HepG2 (cell line): ENCODE results near the gene SYS1. TPM values are rescaled to one million over a fixed set of nuclear protein-coding genes. Genes with fewer than 3 reads are reported as not detected.
A peak's percentile ranks its signal among the peaks of the same experiment; 100 is the strongest.

Experiments
- CREB3 ChIP-seq: sonication (generic); formaldehyde crosslinking; IDR thresholded peaks from 2 replicates; pipeline ENCODE4 v1.5.0; 2020; ENCODE audit warnings: missing genetic modification reagents
- HMGXB4 ChIP-seq, 2 experiments: sonication (generic) in 1 of 2; formaldehyde crosslinking in 1 of 2; IDR thresholded peaks; 2 replicates each; pipeline versions ENCODE4 v1.4.0 to v1.6.1; 2018 to 2020; ENCODE audit warnings: missing genetic modification reagents in 2 of 2, borderline replicate concordance in 1 of 2, low read depth in 1 of 2, mild to moderate bottlenecking in 1 of 2, missing biosample characterization in 1 of 2
- HNRNPL ChIP-seq: fragments of 200-400 bp; formaldehyde crosslinking; IDR thresholded peaks from 2 replicates; pipeline ENCODE4 v1.6.1; 2017; ENCODE audit warnings: mild to moderate bottlenecking, low read depth, low read length
- KDM6A ChIP-seq: IDR thresholded peaks from 2 replicates; pipeline ENCODE4 v1.6.1; 2016; ENCODE audit warnings: low read depth
- MAFG ChIP-seq: sonication (generic); formaldehyde crosslinking; IDR thresholded peaks from 2 replicates; pipeline ENCODE4 v1.5.1; 2020; ENCODE audit warnings: mild to moderate bottlenecking, missing genetic modification reagents
- MAFK ChIP-seq, 2 experiments: IDR thresholded peaks in 1 of 2; conservative IDR thresholded peaks in 1 of 2; 2 replicates each; pipeline ENCODE4 v1.6.1; 2011; ENCODE audit warnings: improper control_type of control experiment in 2 of 2, low read length in 2 of 2
- RBAK ChIP-seq: sonication (generic); formaldehyde crosslinking; IDR thresholded peaks from 2 replicates; pipeline ENCODE4 v1.5.1; 2020; ENCODE audit warnings: mild to moderate bottlenecking, missing genetic modification reagents
- RORA ChIP-seq: sonication (generic); formaldehyde crosslinking; IDR thresholded peaks from 2 replicates; pipeline ENCODE4 v1.5.0; 2020; ENCODE audit warnings: mild to moderate bottlenecking, missing genetic modification reagents, moderate library complexity
- SRY ChIP-seq: sonication (generic); formaldehyde crosslinking; IDR thresholded peaks from 2 replicates; pipeline ENCODE4 v1.8.0; 2022; ENCODE audit warnings: mild to moderate bottlenecking, missing genetic modification reagents
- ZNF235 ChIP-seq: sonication (generic); formaldehyde crosslinking; IDR thresholded peaks from 2 replicates; pipeline ENCODE4 v1.8.1; 2023; ENCODE audit warnings: mild to moderate bottlenecking, missing genetic modification reagents, borderline replicate concordance
- ZNF326 ChIP-seq: sonication (generic); formaldehyde crosslinking; IDR thresholded peaks from 2 replicates; pipeline ENCODE4 v1.4.0; 2020; ENCODE audit warnings: missing genetic modification reagents, borderline replicate concordance
- ZNF496 ChIP-seq: sonication (generic); formaldehyde crosslinking; IDR thresholded peaks from 2 replicates; pipeline ENCODE4 v1.8.1; 2023; ENCODE audit warnings: mild to moderate bottlenecking, moderate library complexity, missing genetic modification reagents; ENCODE audit not compliant: insufficient replicate concordance
- ZNF549 ChIP-seq: sonication (generic); formaldehyde crosslinking; IDR thresholded peaks from 2 replicates; pipeline ENCODE4 v1.5.0; 2020; ENCODE audit warnings: missing genetic modification reagents
- ZNF609 ChIP-seq: sonication (generic); formaldehyde crosslinking; IDR thresholded peaks from 2 replicates; pipeline ENCODE4 v1.4.0; 2020; ENCODE audit warnings: mild to moderate bottlenecking, missing genetic modification reagents, borderline replicate concordance
- ZNF790 ChIP-seq: sonication (generic); formaldehyde crosslinking; IDR thresholded peaks from 2 replicates; pipeline ENCODE4 v1.8.0; 2022; ENCODE audit warnings: missing genetic modification reagents, mild to moderate bottlenecking, borderline replicate concordance
- ZSCAN30 ChIP-seq: sonication (generic); formaldehyde crosslinking; IDR thresholded peaks from 2 replicates; pipeline ENCODE4 v1.5.0; 2020; ENCODE audit warnings: mild to moderate bottlenecking, missing genetic modification reagents
- polyA plus RNA-seq, 8 experiments: library from polyadenylated mRNA; depleted of rRNA in 3 of 8; stranded (reverse) in 7 of 8; unstranded in 1 of 8; fragments of >200 nt; fragmentation: Illumina TruSeq in 4 of 8; extraction: Trizol in 4 of 8; gene quantifications; 2 replicates each; pipeline versions ENCODE4 v1.2.1 to v1.2.3, GENCODE V29; 2011 to 2016; ENCODE audit warnings: low read depth in 4 of 8, missing spikeins in 1 of 8, mixed read lengths in 1 of 8; ENCODE audit not compliant: insufficient read depth in 1 of 8
- total RNA-seq, 5 experiments: library from RNA; depleted of rRNA; stranded (reverse); fragments of >200 nt; fragmentation: Illumina TruSeq; extraction: Trizol; gene quantifications; 2 replicates each; pipeline ENCODE4 v1.2.3, GENCODE V29; 2016; ENCODE audit warnings: low read depth in 1 of 5
- TF ChIP-seq, protein P1 (sequence below): sonication (generic); formaldehyde crosslinking; IDR thresholded peaks from 2 replicates; pipeline ENCODE4 v1.5.1; 2020; ENCODE audit warnings: mild to moderate bottlenecking, moderate library complexity, missing genetic modification reagents
- TF ChIP-seq, protein P2 (sequence below): sonication (generic); formaldehyde crosslinking; IDR thresholded peaks from 2 replicates; pipeline ENCODE4 v1.4.0; 2020; ENCODE audit warnings: mild to moderate bottlenecking, missing genetic modification reagents

SYS1 gene
- total and polyA plus RNA-seq, 2 of the 13 experiments (the other 11 are each of a cell fraction or from before 2014, with no cell fraction given), result 38.3 to 65.6 TPM

- TF ChIP-seq MAFG (CRISPR knock-in tag) (no peak), HMGXB4 (CRISPR knock-in tag; IDR thresholded peaks at IDR 0.05; ENCODE audit: borderline replicate concordance in 1 of 2, low read depth in 1 of 2) (no peak), MAFK (conservative IDR thresholded peaks at IDR 0.05 in 1 of 2, IDR thresholded peaks at IDR 0.05 in 1 of 2; ENCODE audit: low read length in 2 of 2) (0 out of 4 replicates have a peak, but pooled peaks of 1 of the 2 experiments have one; percentile 10), ZNF790 (CRISPR knock-in tag) (no peak), ZNF549 (CRISPR knock-in tag) (no peak), KDM6A (CRISPR knock-in tag) (no peak), RORA (CRISPR knock-in tag) (no peak; the same call in 1 of the 2 replicates), ZSCAN30 (CRISPR knock-in tag) (no peak), ZNF609 (CRISPR knock-in tag) (no peak), CREB3 (CRISPR knock-in tag) (no peak; the same call in 1 of the 2 replicates), RBAK (no peak), ZNF326 (no peak), SRY (CRISPR knock-in tag) (no peak), ZNF496 (no peak), HNRNPL (no peak), ZNF235 (no peak)
- TF ChIP-seq, protein P1, sequence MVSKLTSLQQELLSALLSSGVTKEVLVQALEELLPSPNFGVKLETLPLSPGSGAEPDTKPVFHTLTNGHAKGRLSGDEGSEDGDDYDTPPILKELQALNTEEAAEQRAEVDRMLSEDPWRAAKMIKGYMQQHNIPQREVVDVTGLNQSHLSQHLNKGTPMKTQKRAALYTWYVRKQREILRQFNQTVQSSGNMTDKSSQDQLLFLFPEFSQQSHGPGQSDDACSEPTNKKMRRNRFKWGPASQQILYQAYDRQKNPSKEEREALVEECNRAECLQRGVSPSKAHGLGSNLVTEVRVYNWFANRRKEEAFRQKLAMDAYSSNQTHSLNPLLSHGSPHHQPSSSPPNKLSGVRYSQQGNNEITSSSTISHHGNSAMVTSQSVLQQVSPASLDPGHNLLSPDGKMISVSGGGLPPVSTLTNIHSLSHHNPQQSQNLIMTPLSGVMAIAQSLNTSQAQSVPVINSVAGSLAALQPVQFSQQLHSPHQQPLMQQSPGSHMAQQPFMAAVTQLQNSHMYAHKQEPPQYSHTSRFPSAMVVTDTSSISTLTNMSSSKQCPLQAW, result no peak
- TF ChIP-seq, protein P2, sequence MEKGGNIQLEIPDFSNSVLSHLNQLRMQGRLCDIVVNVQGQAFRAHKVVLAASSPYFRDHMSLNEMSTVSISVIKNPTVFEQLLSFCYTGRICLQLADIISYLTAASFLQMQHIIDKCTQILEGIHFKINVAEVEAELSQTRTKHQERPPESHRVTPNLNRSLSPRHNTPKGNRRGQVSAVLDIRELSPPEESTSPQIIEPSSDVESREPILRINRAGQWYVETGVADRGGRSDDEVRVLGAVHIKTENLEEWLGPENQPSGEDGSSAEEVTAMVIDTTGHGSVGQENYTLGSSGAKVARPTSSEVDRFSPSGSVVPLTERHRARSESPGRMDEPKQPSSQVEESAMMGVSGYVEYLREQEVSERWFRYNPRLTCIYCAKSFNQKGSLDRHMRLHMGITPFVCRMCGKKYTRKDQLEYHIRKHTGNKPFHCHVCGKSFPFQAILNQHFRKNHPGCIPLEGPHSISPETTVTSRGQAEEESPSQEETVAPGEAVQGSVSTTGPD (CRISPR knock-in tag), result 0 out of 2 replicates have a peak, but pooled peaks have one; percentile 51
These were observed 3.4 kb upstream of the SYS1 start (continued) for GRCh38 chr20:45359406-45360148.
